Measurements from ENCODE around the gene CARD16. TPM values are rescaled to one million over a fixed set of nuclear protein-coding genes. Genes with fewer than 3 reads are reported as not detected.

The CARD16 gene
- total RNA-seq, 2 donors from 2014 or later, result not detected

- Mint-ChIP-seq H3K27me3 (ENCODE audit: insufficient read depth) (no peaks in the 10 kb centered on the region), H3K4me3 (no peak overlapping the region), H3K4me1 (no peaks in the 10 kb centered on the region), H3K9me3 (no peaks in the 10 kb centered on the region), H3K27ac (no peak overlapping the region), H3K36me3 (ENCODE audit: low read depth) (no peaks in the 10 kb centered on the region)
- no peak for DNase-seq
- WGBS, 2 experiments (ENCODE audit: insufficient coverage in 1 of 2, insufficient read length in 1 of 2), result 86% methylated on average over 1 of the region's 1 CpG; no CpG with 5 or more reads in 1 of the 2 experiments
- H3K4me3 ChIP-seq (ENCODE audit: low read length), result no peak overlapping the region
- no peaks in the 10 kb centered on the region for H3K4me1 ChIP-seq (ENCODE audit: control insufficient read depth, insufficient read depth, low read length)
- no peaks in the 10 kb centered on the region for H3K36me3 ChIP-seq (ENCODE audit: control insufficient read depth, insufficient read depth, low read length)
- TF ChIP-seq, protein P1, sequence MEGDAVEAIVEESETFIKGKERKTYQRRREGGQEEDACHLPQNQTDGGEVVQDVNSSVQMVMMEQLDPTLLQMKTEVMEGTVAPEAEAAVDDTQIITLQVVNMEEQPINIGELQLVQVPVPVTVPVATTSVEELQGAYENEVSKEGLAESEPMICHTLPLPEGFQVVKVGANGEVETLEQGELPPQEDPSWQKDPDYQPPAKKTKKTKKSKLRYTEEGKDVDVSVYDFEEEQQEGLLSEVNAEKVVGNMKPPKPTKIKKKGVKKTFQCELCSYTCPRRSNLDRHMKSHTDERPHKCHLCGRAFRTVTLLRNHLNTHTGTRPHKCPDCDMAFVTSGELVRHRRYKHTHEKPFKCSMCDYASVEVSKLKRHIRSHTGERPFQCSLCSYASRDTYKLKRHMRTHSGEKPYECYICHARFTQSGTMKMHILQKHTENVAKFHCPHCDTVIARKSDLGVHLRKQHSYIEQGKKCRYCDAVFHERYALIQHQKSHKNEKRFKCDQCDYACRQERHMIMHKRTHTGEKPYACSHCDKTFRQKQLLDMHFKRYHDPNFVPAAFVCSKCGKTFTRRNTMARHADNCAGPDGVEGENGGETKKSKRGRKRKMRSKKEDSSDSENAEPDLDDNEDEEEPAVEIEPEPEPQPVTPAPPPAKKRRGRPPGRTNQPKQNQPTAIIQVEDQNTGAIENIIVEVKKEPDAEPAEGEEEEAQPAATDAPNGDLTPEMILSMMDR (conservative IDR thresholded peaks at IDR 0.05), result no peak
- no peak overlapping the region for H3K27ac ChIP-seq (ENCODE audit: low read depth, low read length)
- no peaks in the 10 kb centered on the region for H3K27me3 ChIP-seq (ENCODE audit: control insufficient read depth, insufficient read depth, low read length, poor library complexity, severe bottlenecking)
- no peak overlapping the region for H3K9ac ChIP-seq (ENCODE audit: extremely low read depth, low read length, poor library complexity, severe bottlenecking)
- H3K9me3 ChIP-seq (ENCODE audit: control insufficient read depth, low read length), result no peaks in the 10 kb centered on the region
These were observed 45.4 kb downstream of the CARD16 start for GRCh38 chr11:104999721-105000120.

DNA sequence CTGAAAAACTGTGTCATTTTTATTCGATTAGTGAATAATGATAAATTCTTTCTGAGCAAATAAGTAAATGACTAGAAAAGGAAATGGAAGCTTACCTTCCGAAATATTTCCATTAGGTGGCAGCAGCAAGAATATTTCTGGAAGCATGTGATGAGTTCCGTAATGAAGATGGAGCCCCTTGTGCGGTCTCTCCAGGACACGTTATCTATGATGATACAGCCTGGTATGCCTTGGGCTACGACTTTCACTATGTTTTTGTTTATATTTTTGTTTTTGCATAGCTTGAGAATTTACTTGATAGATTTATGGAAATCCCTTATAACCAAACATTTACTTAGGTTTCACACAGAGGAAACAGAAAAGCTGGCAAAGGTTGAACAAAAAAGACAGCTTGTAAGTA lies 47.8 kb downstream of the CARD16 start:
- Histone ChIP-seq H3K9me3 (ENCODE audit: control insufficient read depth, low read length) (no peaks in the 10 kb centered on the region), H3K4me3 (ENCODE audit: low read length) (no peak overlapping the region), H3K27me3 (ENCODE audit: control insufficient read depth, insufficient read depth, low read length, poor library complexity, severe bottlenecking) (no peaks in the 10 kb centered on the region), H3K4me1 (ENCODE audit: control insufficient read depth, insufficient read depth, low read length) (no peaks in the 10 kb centered on the region), H3K9ac (ENCODE audit: extremely low read depth, low read length, poor library complexity, severe bottlenecking) (no peak overlapping the region), H3K27ac (ENCODE audit: low read depth, low read length) (no peak overlapping the region), H3K36me3 (ENCODE audit: control insufficient read depth, insufficient read depth, low read length) (no peaks in the 10 kb centered on the region)
- Mint-ChIP-seq H3K27ac (no peak overlapping the region), H3K4me1 (no peaks in the 10 kb centered on the region), H3K9me3 (no peaks in the 10 kb centered on the region), H3K36me3 (ENCODE audit: low read depth) (no peaks in the 10 kb centered on the region), H3K4me3 (no peak overlapping the region), H3K27me3 (ENCODE audit: insufficient read depth) (no peaks in the 10 kb centered on the region)
- no peak for DNase-seq
- 92 to 100% methylated on average over 2 to 5 of the region's 6 CpGs for WGBS, 2 experiments (ENCODE audit: insufficient coverage in 1 of 2, insufficient read length in 1 of 2)
- TF ChIP-seq, protein P1 (conservative IDR thresholded peaks at IDR 0.05), result no peak

DNA sequence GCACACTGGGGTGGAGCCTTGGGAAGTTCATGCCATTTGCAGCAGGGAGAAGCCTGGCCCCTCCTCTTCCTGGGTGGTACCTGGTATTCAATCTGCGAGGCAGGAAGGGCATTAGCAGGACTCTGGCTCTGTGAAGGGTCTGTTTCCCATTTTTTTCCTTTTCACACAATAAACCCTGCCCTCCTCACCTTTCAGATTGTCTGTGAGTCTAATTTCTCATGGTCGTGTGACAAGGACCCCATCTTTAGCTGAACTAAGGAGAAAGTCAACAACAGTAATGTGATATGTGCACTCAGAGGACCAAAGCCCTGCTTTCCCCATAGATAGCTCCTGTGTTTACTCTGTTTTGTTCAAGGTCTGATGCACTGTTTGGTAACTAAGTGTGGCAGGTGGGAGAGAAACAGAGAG lies 50.1 kb downstream of the CARD16 start:
- Histone ChIP-seq H3K4me1 (ENCODE audit: control insufficient read depth, insufficient read depth, low read length) (no peaks in the 10 kb centered on the region), H3K27ac (ENCODE audit: low read depth, low read length) (no peak overlapping the region), H3K36me3 (ENCODE audit: control insufficient read depth, insufficient read depth, low read length) (no peaks in the 10 kb centered on the region), H3K9ac (ENCODE audit: extremely low read depth, low read length, poor library complexity, severe bottlenecking) (no peak overlapping the region), H3K27me3 (ENCODE audit: control insufficient read depth, insufficient read depth, low read length, poor library complexity, severe bottlenecking) (no peaks in the 10 kb centered on the region), H3K9me3 (ENCODE audit: control insufficient read depth, low read length) (no peaks in the 10 kb centered on the region), H3K4me3 (ENCODE audit: low read length) (no peak overlapping the region)
- Mint-ChIP-seq H3K27ac (no peak overlapping the region), H3K4me1 (no peaks in the 10 kb centered on the region), H3K36me3 (ENCODE audit: low read depth) (no peaks in the 10 kb centered on the region), H3K27me3 (ENCODE audit: insufficient read depth) (no peaks in the 10 kb centered on the region), H3K4me3 (no peak overlapping the region), H3K9me3 (no peaks in the 10 kb centered on the region)
- WGBS, 2 experiments (ENCODE audit: insufficient coverage in 1 of 2, insufficient read length in 1 of 2), result 96% methylated on average over 2 of the region's 2 CpGs; no CpG with 5 or more reads in 1 of the 2 experiments
- no peak for DNase-seq
- TF ChIP-seq, protein P1 (conservative IDR thresholded peaks at IDR 0.05), result no peak

Measured in endodermal cell (in vitro differentiated cells).